Measurements from ENCODE around the gene PRKD1.
"Not testable (repeated sequence)": the region's sequence is repeated elsewhere in the genome, so short reads cannot be mapped to it uniquely, and the experiment has no call there.

Gene PRKD1

GRCh38 chr14:29789475-29789874 is 138.2 kb downstream of the PRKD1 start:
- no peak for DNase-seq

DNA sequence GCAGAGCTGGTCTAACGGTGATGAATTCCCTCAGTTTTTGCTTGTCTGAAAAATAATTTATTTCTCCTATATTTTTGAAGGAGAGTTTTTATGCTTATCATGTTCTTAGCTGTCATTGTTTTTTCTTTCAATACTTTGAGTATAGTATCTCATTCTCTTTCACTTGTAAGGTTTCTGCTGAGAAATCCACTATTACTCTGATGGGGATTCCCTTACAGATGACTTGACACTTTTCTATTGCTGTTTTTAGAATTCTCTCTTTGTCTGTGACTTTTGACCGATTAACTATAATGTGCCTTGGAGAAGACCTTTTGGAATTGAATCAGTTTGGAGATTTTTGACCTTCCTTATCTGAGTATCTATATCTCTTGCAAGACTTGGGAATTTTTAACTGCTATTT is 139.6 kb downstream of the PRKD1 start:
- DNase-seq, result no peak

DNA sequence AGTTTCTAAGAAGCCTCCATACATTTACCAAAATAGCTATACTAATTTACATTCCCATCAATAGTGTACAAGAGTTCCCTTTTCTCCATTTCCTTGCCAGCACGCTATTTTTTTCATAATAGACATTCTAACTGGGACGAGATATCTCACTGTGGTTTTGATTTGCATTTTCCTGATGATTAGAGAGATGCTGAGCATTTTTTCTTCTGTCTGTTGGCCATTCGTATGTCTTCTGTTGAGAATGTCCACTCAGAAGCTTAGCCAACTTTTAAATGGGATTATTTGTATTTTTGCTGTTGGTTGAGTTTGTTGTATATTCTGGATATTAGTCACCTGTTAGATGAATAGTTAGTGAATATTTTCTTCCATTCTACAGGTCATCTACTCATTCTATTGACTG is 144.1 kb downstream of the PRKD1 start:
- DNase-seq, result no peak

GRCh38 chr14:29782041-29782440 is 145.6 kb downstream of the PRKD1 start:
- DNase-seq, result no peak

DNA sequence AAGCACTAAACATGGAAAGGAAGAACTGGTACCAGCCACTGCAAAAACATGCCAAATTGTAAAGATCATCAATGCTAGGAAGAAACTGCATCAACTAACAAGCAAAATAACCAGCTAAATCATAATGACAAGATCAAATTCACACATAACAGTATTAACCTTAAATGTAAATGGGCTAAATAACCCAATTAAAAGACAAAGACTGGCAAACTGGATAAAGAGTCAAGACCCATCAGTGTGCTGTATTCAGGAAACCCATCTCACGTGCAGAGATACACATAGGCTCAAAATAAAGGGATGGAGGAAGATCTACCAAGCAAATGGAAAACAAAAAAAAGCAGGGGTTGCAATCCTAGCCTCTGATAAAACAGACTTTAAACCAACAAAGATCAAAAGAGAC is 150.5 kb downstream of the PRKD1 start:
- not testable (repeated sequence) for DNase-seq

DNA sequence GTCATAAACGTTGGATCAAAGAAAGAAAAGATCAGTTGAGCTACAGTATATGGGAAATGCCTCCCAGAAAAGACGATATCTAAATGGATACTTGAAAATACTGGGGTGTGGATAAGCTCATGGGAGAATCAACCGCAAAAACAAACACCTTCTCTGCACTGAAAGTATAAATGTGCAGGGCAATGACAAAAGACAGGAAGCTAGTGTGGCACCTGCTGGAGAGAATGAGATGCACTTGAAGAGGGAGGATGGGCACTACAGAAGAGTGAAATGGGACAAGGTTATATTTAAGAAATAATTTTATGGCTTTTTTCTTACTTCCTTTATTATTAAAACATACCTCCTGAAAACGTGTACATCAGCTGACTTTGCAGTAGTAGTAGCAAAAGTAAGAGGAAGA is 153.7 kb downstream of the PRKD1 start:
- DNase-seq, result no peak

DNA sequence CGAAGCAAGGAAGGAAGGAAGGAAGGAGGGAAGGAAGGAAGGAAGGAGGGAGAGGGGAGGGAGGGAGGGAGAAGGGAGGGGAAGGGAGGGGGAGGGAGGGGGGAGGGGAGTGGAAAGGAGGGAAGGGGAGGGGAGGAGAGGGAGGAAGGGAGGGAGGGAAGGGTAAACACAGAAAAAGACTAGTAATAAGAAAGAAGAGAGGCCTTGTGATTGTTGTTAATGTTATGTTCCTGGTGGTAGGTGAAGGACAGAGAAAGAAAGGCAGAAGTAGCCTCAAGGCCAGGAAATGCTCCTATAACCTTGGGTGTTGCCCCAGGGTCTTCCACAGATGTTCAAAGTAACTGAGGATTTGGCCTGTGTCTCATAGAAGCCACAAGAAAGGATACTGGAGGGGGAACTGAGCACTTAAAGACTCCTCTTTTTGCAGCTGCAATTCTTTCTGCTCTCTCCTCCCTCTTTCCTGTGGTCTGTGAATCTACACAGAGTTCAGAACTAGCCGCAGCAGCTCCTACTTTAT is 164.2 kb downstream of the PRKD1 start:
- no peak for DNase-seq

DNA sequence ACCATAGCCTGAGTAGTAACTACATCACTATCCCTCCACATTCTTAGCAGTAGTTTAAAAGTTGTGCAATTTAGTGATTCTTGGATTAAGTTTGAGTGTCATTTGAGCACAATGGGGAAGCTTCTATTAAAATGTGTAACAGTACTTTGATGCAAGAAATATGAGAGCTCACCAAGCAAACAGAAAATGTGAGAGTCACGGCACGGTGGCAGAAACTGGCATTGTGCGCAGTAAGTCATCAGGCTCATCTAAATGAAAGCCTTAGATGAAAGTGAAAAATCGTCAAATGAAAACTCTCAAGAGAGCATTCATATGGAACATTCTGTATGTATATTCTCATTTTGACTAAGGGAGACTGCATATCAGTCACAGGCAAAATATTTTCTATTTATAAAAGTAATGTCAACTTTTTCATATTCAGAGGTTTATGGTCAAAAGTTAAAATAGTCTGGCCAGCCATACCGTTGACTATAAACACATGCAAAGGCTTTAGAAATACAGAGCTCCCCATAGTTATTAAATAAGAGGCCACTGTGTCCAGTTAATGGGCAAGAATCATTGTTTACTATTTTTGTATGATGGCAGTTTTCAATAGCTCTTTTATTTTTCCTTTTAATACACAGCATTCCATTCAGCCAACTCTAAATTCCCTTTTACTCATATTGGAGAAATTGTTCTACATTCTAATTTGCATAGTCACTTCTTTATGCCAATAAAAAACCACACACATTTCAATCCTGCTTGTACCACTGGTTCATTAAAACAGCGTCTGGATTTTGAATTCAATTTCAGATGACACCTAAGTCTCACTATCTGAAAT is 167.9 kb downstream of the PRKD1 start:
- no peak for DNase-seq

DNA sequence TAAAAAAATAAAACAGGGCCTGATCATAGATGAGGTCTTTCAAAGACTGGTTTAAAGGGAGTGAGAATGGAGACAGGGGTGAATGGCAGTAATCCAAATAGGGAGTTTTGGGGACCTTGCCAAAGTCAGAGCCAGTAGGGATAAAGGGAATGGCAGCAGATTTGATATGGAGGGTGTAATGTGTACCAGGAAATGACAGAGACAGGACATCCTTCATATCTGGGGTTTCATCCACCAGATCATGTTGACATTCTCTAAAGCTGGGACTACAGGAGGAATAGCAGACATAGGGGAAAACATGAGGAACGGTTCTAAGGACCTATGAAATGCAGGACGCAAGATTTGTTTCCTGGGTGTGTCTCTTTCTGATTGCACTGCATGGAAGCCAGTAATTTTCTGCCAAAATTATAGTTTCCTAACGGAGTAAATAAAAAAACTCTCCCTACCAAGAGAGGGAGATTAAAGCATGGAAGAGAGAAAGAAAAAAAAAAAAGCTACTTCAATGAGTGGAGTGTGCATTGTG is 169.9 kb downstream of the PRKD1 start:
- DNase-seq, result no peak

DNA sequence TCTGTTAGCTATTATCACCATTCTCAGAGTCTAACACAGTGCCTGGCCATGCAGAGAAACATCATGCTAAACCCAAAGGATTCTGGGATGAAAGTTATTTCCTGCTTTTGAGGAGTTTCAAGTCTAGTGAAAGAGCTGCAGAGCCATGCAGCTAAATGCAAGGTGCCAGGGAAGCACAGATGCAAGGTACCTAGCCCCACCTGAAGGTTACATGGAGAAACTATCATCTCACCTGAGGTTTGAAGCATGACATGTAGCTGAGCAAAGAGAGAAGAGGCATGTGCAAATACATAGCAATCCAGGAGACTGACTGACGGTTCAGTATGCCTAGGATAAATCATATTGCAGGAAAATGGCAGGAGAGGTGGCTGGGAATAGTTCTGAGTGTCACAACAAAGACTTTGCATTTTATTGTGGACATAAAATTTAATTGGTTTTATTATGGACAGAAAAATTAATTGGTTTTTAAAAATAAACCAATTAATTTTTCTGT is 170.4 kb downstream of the PRKD1 start:
- no peak for DNase-seq

DNA sequence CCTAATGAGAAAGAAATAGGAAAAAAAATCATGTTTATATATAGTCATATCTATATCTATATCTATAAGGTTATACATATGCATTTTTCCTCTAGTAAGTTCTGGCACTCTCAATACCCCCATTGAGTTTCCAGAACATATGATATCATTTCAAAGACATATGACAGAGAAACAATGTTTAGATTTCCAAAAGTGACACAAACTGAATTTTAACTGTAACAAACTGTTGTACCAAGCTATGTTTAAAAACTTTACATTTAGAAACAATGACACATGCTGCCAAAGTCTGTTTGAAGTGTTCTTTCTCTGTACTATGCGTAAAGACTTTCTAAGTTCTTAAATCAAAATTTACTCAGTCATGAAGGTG is 171.6 kb downstream of the PRKD1 start:
- no peak for DNase-seq

DNA sequence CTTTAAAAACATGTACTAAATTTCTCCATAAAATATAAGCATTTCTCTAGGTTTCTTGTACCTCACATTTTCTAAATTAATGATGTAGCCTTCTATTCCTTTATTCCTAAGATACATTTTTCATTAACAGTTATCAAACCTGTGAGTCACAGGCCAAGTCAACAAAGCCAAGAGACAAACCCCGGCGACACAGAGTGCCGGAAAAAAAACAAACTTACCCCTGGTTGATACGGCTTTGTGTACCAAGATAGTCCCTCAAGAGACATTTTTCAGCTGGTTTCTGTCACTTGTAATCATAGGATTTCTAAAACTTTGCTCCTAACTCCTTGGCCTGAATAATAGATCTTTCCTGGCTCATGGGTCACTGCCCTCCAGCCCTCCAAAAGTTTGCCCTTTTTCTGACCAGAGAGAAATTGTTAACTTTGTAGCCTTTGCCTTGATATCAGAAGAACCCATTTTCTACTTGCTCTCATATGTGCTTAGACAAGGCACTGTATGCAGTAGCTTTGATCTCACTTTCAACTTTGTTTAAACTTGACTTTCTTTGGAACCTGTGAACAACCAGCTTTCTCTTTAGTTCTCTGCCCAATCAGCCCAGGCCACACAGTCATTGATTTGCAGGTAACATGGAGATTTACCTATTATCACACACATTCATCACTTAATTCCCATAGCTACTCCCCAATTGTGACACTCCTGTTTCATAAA is 172.2 kb downstream of the PRKD1 start:
- no peak for DNase-seq

- DNase-seq, result no peak
Measured at GRCh38 chr14:29754134-29754533, 173.5 kb downstream of the PRKD1 start.

- DNase-seq, result no peak
Measured at GRCh38 chr14:29752221-29752923, 175.3 kb downstream of the PRKD1 start.

DNA sequence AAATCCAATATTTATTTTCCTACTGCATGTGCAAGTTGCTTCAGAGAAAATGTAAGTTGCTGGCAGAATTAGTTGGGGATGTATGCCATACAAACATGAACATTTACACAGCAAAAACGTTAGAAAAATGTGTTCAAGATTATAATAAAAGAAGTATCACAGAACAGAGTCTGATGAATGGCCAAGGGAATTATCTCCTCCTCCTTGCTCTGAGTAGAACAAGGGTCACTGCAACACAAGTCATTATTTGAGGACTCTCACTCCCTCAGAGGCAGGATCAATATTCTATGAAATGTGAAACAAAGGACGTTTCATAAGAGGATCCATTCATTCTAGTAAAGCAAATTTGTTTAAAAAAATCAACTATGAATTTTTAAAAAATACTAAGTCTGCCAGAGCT is 177.8 kb downstream of the PRKD1 start:
- no peak for DNase-seq

DNA sequence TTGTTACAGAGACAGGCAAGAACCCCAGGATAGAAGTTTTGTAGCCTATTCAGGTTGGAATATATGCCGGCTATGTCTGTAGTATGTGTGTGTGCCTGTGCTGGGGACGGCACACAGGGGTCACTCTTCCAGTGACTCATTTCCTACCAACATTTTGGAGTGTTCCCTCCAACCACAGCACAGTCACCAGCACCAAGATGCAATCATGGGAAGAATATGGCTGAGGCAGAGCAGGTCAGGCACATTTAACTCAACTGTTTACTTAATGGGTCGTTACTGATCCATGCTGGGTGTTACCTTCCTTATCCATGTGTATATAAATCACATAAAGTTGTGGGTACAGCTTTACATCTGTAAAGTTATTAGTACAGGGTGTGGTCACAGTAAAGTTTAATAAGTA is 178.3 kb downstream of the PRKD1 start:
- no peak for DNase-seq

GRCh38 chr14:29745863-29746262 is 181.8 kb downstream of the PRKD1 start:
- DNase-seq, result no peak

DNA sequence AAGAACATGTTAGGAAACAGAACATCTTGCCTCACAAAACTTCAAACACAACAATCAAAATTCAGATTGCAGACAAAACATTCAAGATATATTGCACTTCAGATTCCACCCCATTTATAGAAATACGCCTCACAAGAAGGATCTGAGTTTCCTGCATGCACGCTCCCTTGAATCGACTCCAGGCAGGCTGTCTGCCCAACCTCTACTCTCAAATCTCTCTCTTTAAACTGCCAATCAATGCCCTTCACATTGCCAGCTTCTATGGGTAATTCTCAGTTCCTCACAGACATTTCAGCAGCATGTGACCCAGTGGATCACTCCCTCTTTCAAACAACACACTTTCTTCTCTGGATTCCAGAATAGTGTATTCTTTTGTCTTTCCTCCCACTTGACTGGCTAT is 184.1 kb downstream of the PRKD1 start:
- no peak for DNase-seq

- no peak for DNase-seq
Measured at GRCh38 chr14:29741909-29742401, 185.7 kb downstream of the PRKD1 start.

DNA sequence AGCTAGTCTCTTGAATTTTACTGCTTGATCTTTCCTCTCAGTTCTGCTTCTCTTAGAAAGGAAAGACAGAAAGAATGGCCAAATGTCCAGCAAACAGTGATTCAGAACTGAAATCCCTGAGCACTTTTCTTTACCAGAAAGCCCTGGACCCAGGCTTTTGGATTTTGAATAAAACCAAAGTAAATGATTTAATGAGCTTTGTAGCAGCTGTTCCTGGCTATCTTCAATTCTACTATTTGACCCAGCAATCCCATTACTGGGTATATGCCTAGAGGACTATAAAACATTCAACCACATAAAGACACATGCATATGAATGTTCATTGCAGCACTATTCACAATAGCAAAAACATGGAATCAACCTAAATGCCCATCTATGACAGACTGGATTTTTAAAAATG is 187.2 kb downstream of the PRKD1 start:
- no peak for DNase-seq

DNA sequence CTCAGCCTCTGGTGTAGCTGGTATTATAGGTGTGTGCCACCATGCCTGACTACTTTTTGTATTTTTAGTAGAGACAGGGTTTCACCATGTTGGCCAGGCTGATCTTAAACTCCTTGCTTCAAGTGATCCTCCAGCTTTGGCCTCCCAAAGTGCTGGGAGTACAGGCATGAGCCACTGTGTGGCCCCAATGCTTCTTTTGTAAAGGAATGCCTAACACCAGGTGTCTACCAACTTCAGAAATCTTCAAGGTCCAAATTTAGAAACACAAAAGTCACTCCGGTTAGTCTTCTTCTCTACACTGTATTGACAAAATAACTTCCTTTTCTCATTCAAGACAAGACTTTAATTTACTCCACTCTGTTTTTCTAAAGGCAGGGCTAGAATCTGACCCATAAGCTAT is 188.7 kb downstream of the PRKD1 start:
- no peak for DNase-seq

DNA sequence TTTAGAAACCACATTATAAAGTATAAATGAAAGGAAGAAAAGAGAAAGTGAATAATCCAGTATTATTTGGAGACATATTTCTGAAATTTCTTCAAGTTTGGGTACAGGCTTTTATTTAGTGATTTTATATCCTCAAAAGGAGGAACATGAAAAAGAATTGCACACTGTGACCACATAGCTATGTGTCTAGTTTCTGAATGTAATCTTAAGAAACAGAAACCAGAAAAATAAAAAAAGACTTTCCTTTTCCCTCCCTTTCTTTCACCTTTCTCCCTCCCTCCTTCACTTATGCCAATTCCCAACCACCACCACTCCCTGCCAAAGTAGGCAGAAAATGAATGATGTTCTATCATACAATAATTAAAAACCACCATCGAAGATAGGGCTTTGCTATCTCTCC is 189.6 kb downstream of the PRKD1 start:
- no peak for DNase-seq

- DNase-seq, result no peak
Measured at GRCh38 chr14:29735459-29735858, 192.2 kb downstream of the PRKD1 start.

Measured in stimulated activated CD4-positive, alpha-beta T cell treated with anti-CD3 and anti-CD28 coated beads, Interleukin-4, amount 100 ng/mL, for 24 hours (primary cell).